SH-SY5Y (cell line): Measurements from ENCODE around the gene LRRC4C.

Experiments used
- GATA2 ChIP-seq: IDR thresholded peaks from 2 replicates; pipeline ENCODE4 v1.6.1; 2011; ENCODE audit warnings: mild to moderate bottlenecking, low read depth, low read length
- GATA3 ChIP-seq: IDR thresholded peaks from 2 replicates; pipeline ENCODE4 v1.6.1; 2011; ENCODE audit warnings: low read depth, mild to moderate bottlenecking, low read length, moderate library complexity

DNA sequence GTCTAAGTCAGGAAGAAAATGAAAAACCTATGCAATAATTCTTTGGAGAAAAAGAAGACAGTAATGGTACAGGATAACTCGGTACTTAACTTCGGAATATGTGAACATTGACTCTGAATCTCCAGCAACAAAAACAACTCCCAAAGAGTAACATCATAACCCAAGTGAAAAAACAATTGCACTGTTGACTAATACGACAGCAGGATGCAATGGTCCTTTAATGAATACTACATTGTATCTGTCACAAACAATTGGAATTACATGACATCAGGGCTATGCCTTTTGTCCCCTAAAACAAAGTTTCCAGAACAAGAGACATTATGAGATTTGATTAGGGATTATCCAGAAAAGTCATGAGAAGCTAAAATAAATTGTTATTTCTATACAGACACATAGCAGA is 1065.9 kb downstream of the LRRC4C start:
- TF ChIP-seq GATA3 (no peak), GATA2 (no peak)
